ENCODE measurements around the gene EBLN1. TPM values are rescaled to one million over a fixed set of nuclear protein-coding genes. Genes with fewer than 3 reads are reported as not detected.
A peak's percentile ranks its signal among the peaks of the same experiment; 100 is the strongest.
"Not testable (repeated sequence)": the region's sequence is repeated elsewhere in the genome, so short reads cannot be mapped to it uniquely, and the experiment has no call there.

The EBLN1 gene
- total RNA-seq, 1 donor from 2014 or later, result not detected

- Mint-ChIP-seq H3K9me3 (peaks cover 3% of the 10 kb centered on the region), H3K27ac (no peak overlapping the region), H3K36me3 (no peaks in the 10 kb centered on the region), H3K4me3 (no peak overlapping the region), H3K27me3 (ENCODE audit: insufficient read depth, low read depth) (peaks cover 8% of the 10 kb centered on the region), H3K4me1 (no peaks in the 10 kb centered on the region)
- H3K27ac ChIP-seq, result no peak overlapping the region
- no peaks in the 10 kb centered on the region for H4K20me1 ChIP-seq (ENCODE audit: low read depth)
- no peak overlapping the region for H3K9ac ChIP-seq
- H3K4me3 ChIP-seq, result no peak overlapping the region
- no peak for TF ChIP-seq EZH2 (IDR thresholded peaks at IDR 0.05)
- TF ChIP-seq, protein P1, sequence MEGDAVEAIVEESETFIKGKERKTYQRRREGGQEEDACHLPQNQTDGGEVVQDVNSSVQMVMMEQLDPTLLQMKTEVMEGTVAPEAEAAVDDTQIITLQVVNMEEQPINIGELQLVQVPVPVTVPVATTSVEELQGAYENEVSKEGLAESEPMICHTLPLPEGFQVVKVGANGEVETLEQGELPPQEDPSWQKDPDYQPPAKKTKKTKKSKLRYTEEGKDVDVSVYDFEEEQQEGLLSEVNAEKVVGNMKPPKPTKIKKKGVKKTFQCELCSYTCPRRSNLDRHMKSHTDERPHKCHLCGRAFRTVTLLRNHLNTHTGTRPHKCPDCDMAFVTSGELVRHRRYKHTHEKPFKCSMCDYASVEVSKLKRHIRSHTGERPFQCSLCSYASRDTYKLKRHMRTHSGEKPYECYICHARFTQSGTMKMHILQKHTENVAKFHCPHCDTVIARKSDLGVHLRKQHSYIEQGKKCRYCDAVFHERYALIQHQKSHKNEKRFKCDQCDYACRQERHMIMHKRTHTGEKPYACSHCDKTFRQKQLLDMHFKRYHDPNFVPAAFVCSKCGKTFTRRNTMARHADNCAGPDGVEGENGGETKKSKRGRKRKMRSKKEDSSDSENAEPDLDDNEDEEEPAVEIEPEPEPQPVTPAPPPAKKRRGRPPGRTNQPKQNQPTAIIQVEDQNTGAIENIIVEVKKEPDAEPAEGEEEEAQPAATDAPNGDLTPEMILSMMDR (IDR thresholded peaks at IDR 0.05), result no peak
- no peak for TF ChIP-seq EZH2phosphoT487 (IDR thresholded peaks at IDR 0.05)
- H2AFZ ChIP-seq (replicated peaks), result no peak overlapping the region
- H3K36me3 ChIP-seq, result no peaks in the 10 kb centered on the region
- no peaks in the 10 kb centered on the region for H3K79me2 ChIP-seq (ENCODE audit: low read depth)
- H3K4me1 ChIP-seq, result peaks cover 14% of the 10 kb centered on the region
- DNase-seq (ENCODE audit: low spot score), result no peak
- peaks cover 11% of the 10 kb centered on the region for H3F3A ChIP-seq (ENCODE audit: low read depth)
- no peaks in the 10 kb centered on the region for H3K27me3 ChIP-seq
- H3K9me3 ChIP-seq (ENCODE audit: low read depth), result no peaks in the 10 kb centered on the region
- H3K4me2 ChIP-seq, result no peak overlapping the region
These were observed 4.7 kb upstream of the EBLN1 start for GRCh38 chr10:22222236-22223190.

DNA sequence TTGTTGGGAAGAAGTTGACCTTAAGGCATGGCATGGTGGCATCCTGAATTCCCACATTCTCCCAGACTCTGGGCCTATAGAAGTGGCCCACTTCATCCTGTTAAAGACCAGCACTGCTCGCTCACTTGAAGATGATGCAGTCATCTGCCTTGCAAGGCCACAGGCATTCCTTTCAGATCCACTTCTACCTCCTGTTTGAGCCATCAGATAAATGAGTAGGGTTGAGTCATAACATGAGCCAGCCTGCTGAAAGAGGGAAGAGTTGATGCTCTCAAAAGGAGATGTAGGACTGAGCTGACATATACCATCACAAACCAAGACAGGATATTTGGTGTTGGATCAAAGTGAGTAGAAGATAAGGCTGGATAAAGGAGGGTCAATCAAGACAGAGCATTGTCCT is 1.5 kb upstream of the EBLN1 start:
- Histone ChIP-seq H3K4me3 (no peak overlapping the region), H3K79me2 (ENCODE audit: low read depth) (no peaks in the 10 kb centered on the region), H3K4me2 (peak overlapping the region; percentile 41), H3K36me3 (no peaks in the 10 kb centered on the region), H3K27ac (no peak overlapping the region), H4K20me1 (ENCODE audit: low read depth) (no peaks in the 10 kb centered on the region), H3K4me1 (peaks cover 14% of the 10 kb centered on the region), H3K9me3 (ENCODE audit: low read depth) (no peaks in the 10 kb centered on the region), H3F3A (ENCODE audit: low read depth) (peaks cover 11% of the 10 kb centered on the region), H3K9ac (no peak overlapping the region), H2AFZ (replicated peaks) (no peak overlapping the region), H3K27me3 (no peaks in the 10 kb centered on the region)
- Mint-ChIP-seq H3K4me1 (no peaks in the 10 kb centered on the region), H3K4me3 (no peak overlapping the region), H3K27me3 (ENCODE audit: insufficient read depth, low read depth) (peaks cover 8% of the 10 kb centered on the region), H3K36me3 (no peaks in the 10 kb centered on the region), H3K27ac (no peak overlapping the region), H3K9me3 (peaks cover 3% of the 10 kb centered on the region)
- no peak for DNase-seq (ENCODE audit: low spot score)
- TF ChIP-seq EZH2phosphoT487 (IDR thresholded peaks at IDR 0.05), result no peak
- no peak for TF ChIP-seq EZH2 (IDR thresholded peaks at IDR 0.05)
- TF ChIP-seq, protein P1 (IDR thresholded peaks at IDR 0.05), result no peak

- Histone ChIP-seq H3K79me2 (ENCODE audit: low read depth) (no peaks in the 10 kb centered on the region), H4K20me1 (ENCODE audit: low read depth) (no peaks in the 10 kb centered on the region), H3K4me2 (peak overlapping the region; percentile 41), H3K36me3 (no peaks in the 10 kb centered on the region), H3K27me3 (no peaks in the 10 kb centered on the region), H3K27ac (no peak overlapping the region), H3K9me3 (ENCODE audit: low read depth) (no peaks in the 10 kb centered on the region), H3K4me3 (no peak overlapping the region), H3K9ac (no peak overlapping the region), H2AFZ (replicated peaks) (no peak overlapping the region), H3K4me1 (peaks cover 14% of the 10 kb centered on the region), H3F3A (ENCODE audit: low read depth) (peaks cover 11% of the 10 kb centered on the region)
- no peak overlapping the region for H3K27ac Mint-ChIP-seq
- H3K4me3 Mint-ChIP-seq, result no peak overlapping the region
- peak; percentile 47 for DNase-seq (ENCODE audit: low spot score)
- TF ChIP-seq, protein P1 (IDR thresholded peaks at IDR 0.05), result peak; percentile 41
- TF ChIP-seq EZH2phosphoT487 (IDR thresholded peaks at IDR 0.05), result no peak
- H3K4me1 Mint-ChIP-seq, result no peaks in the 10 kb centered on the region
- peaks cover 8% of the 10 kb centered on the region for H3K27me3 Mint-ChIP-seq (ENCODE audit: insufficient read depth, low read depth)
- H3K36me3 Mint-ChIP-seq, result no peaks in the 10 kb centered on the region
- peaks cover 3% of the 10 kb centered on the region for H3K9me3 Mint-ChIP-seq
These were observed 633 bp upstream of the EBLN1 start for GRCh38 chr10:22218448-22218847.

GRCh38 chr10:22217084-22217483 is 731 bp downstream of the EBLN1 start:
- H3K4me1 Mint-ChIP-seq; H2AFZ ChIP-seq (replicated peaks); H3K27me3 ChIP-seq; H3K9ac ChIP-seq; H4K20me1 ChIP-seq (ENCODE audit: low read depth); H3K9me3 Mint-ChIP-seq; H3K36me3 ChIP-seq; H3K36me3 Mint-ChIP-seq; H3K27ac Mint-ChIP-seq; H3K27ac ChIP-seq; H3K79me2 ChIP-seq (ENCODE audit: low read depth); H3K9me3 ChIP-seq (ENCODE audit: low read depth); H3K4me3 Mint-ChIP-seq; H3K4me3 ChIP-seq; H3K4me2 ChIP-seq; DNase-seq (ENCODE audit: low spot score); H3K27me3 Mint-ChIP-seq (ENCODE audit: insufficient read depth, low read depth): not testable (repeated sequence)
- Histone ChIP-seq H3F3A (ENCODE audit: low read depth) (peaks cover 11% of the 10 kb centered on the region), H3K4me1 (peaks cover 14% of the 10 kb centered on the region)
